BE2C (cell line): ENCODE measurements around the gene RAB27A.

Experiments used
- DNase-seq: peaks from one replicate; pipeline ENCODE4 v3.0.0-alpha.2; 2020
- H3K27me3 ChIP-seq: fragments of 250-450 bp; sonication (Bioruptor Pico); 2 replicates; pipeline ENCODE4 v1.5.1; 2020; ENCODE audit warnings: mild to moderate bottlenecking
- H3K36me3 ChIP-seq: fragments of 250-450 bp; sonication (Bioruptor Pico); 2 replicates; pipeline ENCODE4 v1.5.1; 2020; ENCODE audit warnings: mild to moderate bottlenecking
- H3K4me1 ChIP-seq: fragments of 250-450 bp; sonication (Bioruptor Pico); 2 replicates; pipeline ENCODE4 v1.5.1; 2020
- H3K4me3 ChIP-seq: 2 replicates; pipeline ENCODE4 v1.5.1; 2011; ENCODE audit warnings: low read depth, low read length
- H3K9me3 ChIP-seq: fragments of 250-450 bp; sonication (Bioruptor Pico); 2 replicates; pipeline ENCODE4 v1.5.1; 2020
- TF ChIP-seq, protein P1 (sequence below): IDR thresholded peaks from 2 replicates; pipeline ENCODE4 v1.5.1; 2012; ENCODE audit warnings: mild to moderate bottlenecking, low read depth, low read length

The RAB27A gene

GRCh38 chr15:55224892-55225291 lies 64.7 kb downstream of the RAB27A start:
- no peak overlapping the region for H3K4me3 ChIP-seq
- H3K9me3 ChIP-seq: no peaks in the 10 kb centered on the region
- no peak for DNase-seq
- no peaks in the 10 kb centered on the region for H3K27me3 ChIP-seq
- TF ChIP-seq, protein P1, sequence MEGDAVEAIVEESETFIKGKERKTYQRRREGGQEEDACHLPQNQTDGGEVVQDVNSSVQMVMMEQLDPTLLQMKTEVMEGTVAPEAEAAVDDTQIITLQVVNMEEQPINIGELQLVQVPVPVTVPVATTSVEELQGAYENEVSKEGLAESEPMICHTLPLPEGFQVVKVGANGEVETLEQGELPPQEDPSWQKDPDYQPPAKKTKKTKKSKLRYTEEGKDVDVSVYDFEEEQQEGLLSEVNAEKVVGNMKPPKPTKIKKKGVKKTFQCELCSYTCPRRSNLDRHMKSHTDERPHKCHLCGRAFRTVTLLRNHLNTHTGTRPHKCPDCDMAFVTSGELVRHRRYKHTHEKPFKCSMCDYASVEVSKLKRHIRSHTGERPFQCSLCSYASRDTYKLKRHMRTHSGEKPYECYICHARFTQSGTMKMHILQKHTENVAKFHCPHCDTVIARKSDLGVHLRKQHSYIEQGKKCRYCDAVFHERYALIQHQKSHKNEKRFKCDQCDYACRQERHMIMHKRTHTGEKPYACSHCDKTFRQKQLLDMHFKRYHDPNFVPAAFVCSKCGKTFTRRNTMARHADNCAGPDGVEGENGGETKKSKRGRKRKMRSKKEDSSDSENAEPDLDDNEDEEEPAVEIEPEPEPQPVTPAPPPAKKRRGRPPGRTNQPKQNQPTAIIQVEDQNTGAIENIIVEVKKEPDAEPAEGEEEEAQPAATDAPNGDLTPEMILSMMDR: no peak
- H3K36me3 ChIP-seq: no peaks in the 10 kb centered on the region
- H3K4me1 ChIP-seq: no peaks in the 10 kb centered on the region

DNA sequence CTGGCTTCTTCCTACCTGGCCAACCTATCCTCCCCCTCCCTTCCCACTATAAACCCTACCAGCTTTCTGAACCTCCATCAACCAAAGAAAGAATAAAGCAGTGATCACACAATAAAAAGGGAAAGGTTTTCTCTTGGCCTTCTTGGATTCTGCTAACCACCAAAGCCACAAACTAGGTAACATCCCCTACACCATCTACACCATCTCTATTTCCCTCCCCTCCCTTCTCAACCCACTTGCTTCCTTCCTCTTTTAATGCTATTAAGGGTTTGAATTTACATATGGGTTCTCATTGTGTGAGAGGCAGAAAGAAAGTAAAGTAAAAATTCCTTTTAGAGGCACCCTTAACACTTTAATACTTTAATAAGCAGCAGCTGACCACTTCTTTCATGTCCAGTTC lies 67.0 kb downstream of the RAB27A start:
- Histone ChIP-seq H3K4me3 (no peak overlapping the region), H3K9me3 (no peaks in the 10 kb centered on the region), H3K27me3 (no peaks in the 10 kb centered on the region), H3K36me3 (no peaks in the 10 kb centered on the region), H3K4me1 (peaks cover 6% of the 10 kb centered on the region)
- TF ChIP-seq, protein P1: no peak
- no peak for DNase-seq

- Histone ChIP-seq H3K4me1 (peaks cover 6% of the 10 kb centered on the region), H3K4me3 (no peak overlapping the region), H3K36me3 (no peaks in the 10 kb centered on the region), H3K27me3 (no peaks in the 10 kb centered on the region), H3K9me3 (no peaks in the 10 kb centered on the region)
- TF ChIP-seq, protein P1: no peak
- no peak for DNase-seq
These were observed 68.3 kb downstream of the RAB27A start for GRCh38 chr15:55221090-55222011.

GRCh38 chr15:55220606-55221005 lies 69.0 kb downstream of the RAB27A start:
- H3K36me3 ChIP-seq: no peaks in the 10 kb centered on the region
- H3K9me3 ChIP-seq: no peaks in the 10 kb centered on the region
- TF ChIP-seq, protein P1: no peak
- H3K4me3 ChIP-seq: no peak overlapping the region
- no peak for DNase-seq
- H3K4me1 ChIP-seq: peaks cover 6% of the 10 kb centered on the region
- no peaks in the 10 kb centered on the region for H3K27me3 ChIP-seq

- no peak for DNase-seq
- peaks cover 6% of the 10 kb centered on the region for H3K4me1 ChIP-seq
- no peak overlapping the region for H3K4me3 ChIP-seq
- TF ChIP-seq, protein P1: no peak
- H3K27me3 ChIP-seq: no peaks in the 10 kb centered on the region
- H3K9me3 ChIP-seq: no peaks in the 10 kb centered on the region
- H3K36me3 ChIP-seq: no peaks in the 10 kb centered on the region
These were observed 71.6 kb downstream of the RAB27A start for GRCh38 chr15:55218056-55218455.

DNA sequence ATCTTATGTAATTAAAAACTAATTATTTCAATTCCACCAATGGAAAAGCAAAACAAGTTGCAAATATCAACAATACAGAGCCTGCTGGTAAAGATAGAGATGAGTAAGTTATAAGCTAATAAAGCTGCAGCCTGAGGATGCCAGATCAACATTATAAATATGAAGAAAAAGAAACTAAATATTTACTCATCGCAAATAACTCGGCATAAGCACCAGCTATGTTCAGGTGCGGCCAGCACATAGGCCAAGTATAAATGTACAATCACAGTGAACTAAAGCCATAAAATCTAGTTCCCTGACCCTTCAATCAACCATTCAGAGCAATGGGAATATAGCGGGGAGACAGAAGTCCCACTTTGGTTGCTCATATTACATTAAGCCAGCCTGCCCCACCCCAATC lies 85.1 kb downstream of the RAB27A start:
- Histone ChIP-seq H3K36me3 (no peaks in the 10 kb centered on the region), H3K4me3 (no peak overlapping the region), H3K9me3 (no peaks in the 10 kb centered on the region), H3K4me1 (no peaks in the 10 kb centered on the region), H3K27me3 (no peaks in the 10 kb centered on the region)
- DNase-seq: no peak
- TF ChIP-seq, protein P1: no peak
